ENCODE measurements around the gene ZNF343. TPM values are rescaled to one million over a fixed set of nuclear protein-coding genes. Genes with fewer than 3 reads are reported as not detected.
"Not testable (repeated sequence)": the region's sequence is repeated elsewhere in the genome, so short reads cannot be mapped to it uniquely, and the experiment has no call there.

ZNF343 gene
- polyA plus RNA-seq, 1 experiment: 8.2 TPM

- DNase-seq (ENCODE audit: low read depth): no peak
- POLR2A ChIA-PET: interaction anchor here (0.6 kb wide), 1 partner anchor 144 kb away, joined by 5 read pairs; no protein-coding TSS in a partner anchor
- no peaks in the 10 kb centered on the region for H3K27me3 ChIP-seq (ENCODE audit: control insufficient read depth, insufficient read depth, low read length)
- TF ChIP-seq CTCF (IDR thresholded peaks at IDR 0.05; ENCODE audit: insufficient read depth, low read depth, low read length): no peak
- CTCF ChIA-PET: interaction anchor here (1.0 to 3.2 kb wide), 4 partner anchors 13 to 40 kb away, joined by 3 to 13 read pairs (median 8); no protein-coding TSS in a partner anchor
- H3K36me3 ChIP-seq (ENCODE audit: control insufficient read depth, insufficient read depth, low read length): no peaks in the 10 kb centered on the region
- no peak overlapping the region; the same call in 1 of the 2 replicates for H3K4me3 ChIP-seq (ENCODE audit: low read depth, low read length)
Observed at GRCh38 chr20:2507464-2507863, 1.3 kb downstream of the ZNF343 start.

GRCh38 chr20:2506426-2506825, 2.3 kb downstream of the ZNF343 start:
- CTCF ChIA-PET; H3K27me3 ChIP-seq (ENCODE audit: control insufficient read depth, insufficient read depth, low read length); DNase-seq (ENCODE audit: low read depth); H3K36me3 ChIP-seq (ENCODE audit: control insufficient read depth, insufficient read depth, low read length); POLR2A ChIA-PET; H3K4me3 ChIP-seq (ENCODE audit: low read depth, low read length): not testable (repeated sequence)

- DNase-seq (ENCODE audit: low read depth); POLR2A ChIA-PET: not testable (repeated sequence)
- CTCF ChIA-PET: interaction anchor here (1.1 to 1.4 kb wide), 2 partner anchors 17 to 19 kb away, joined by 3 read pairs; no protein-coding TSS in a partner anchor
Observed at GRCh38 chr20:2504803-2505202, 3.9 kb downstream of the ZNF343 start.

GRCh38 chr20:2502808-2503384, 5.8 kb downstream of the ZNF343 start:
- POLR2A ChIA-PET; H3K4me3 ChIP-seq (ENCODE audit: low read depth, low read length); DNase-seq (ENCODE audit: low read depth); H3K36me3 ChIP-seq (ENCODE audit: control insufficient read depth, insufficient read depth, low read length); H3K27me3 ChIP-seq (ENCODE audit: control insufficient read depth, insufficient read depth, low read length); CTCF ChIA-PET: not testable (repeated sequence)

More at GRCh38 chr20:2504803-2505202, 3.9 kb downstream of the ZNF343 start:
- H3K27me3 ChIP-seq (ENCODE audit: control insufficient read depth, insufficient read depth, low read length); H3K4me3 ChIP-seq (ENCODE audit: low read depth, low read length); H3K36me3 ChIP-seq (ENCODE audit: control insufficient read depth, insufficient read depth, low read length): not testable (repeated sequence)

- Histone ChIP-seq H3K4me3 (ENCODE audit: low read depth, low read length) (no peak overlapping the region), H3K27me3 (ENCODE audit: control insufficient read depth, insufficient read depth, low read length) (no peaks in the 10 kb centered on the region), H3K36me3 (ENCODE audit: control insufficient read depth, insufficient read depth, low read length) (peaks cover 16% of the 10 kb centered on the region)
- no peak for DNase-seq (ENCODE audit: low read depth)
- no peak for TF ChIP-seq CTCF (IDR thresholded peaks at IDR 0.05; ENCODE audit: insufficient read depth, low read depth, low read length)
- ChIA-PET CTCF (no interaction called here), POLR2A (no interaction called here)
Observed at GRCh38 chr20:2485661-2486060, 23.1 kb downstream of the ZNF343 start.

GRCh38 chr20:2485080-2485479, 23.6 kb downstream of the ZNF343 start:
- POLR2A ChIA-PET: no interaction called here
- Histone ChIP-seq H3K36me3 (ENCODE audit: control insufficient read depth, insufficient read depth, low read length) (peaks cover 14% of the 10 kb centered on the region), H3K4me3 (ENCODE audit: low read depth, low read length) (no peak overlapping the region), H3K27me3 (ENCODE audit: control insufficient read depth, insufficient read depth, low read length) (no peaks in the 10 kb centered on the region)
- CTCF ChIA-PET: no interaction called here
- TF ChIP-seq CTCF (IDR thresholded peaks at IDR 0.05; ENCODE audit: insufficient read depth, low read depth, low read length): no peak
- DNase-seq (ENCODE audit: low read depth): no peak

- DNase-seq (ENCODE audit: low read depth): no peak
- H3K27me3 ChIP-seq (ENCODE audit: control insufficient read depth, insufficient read depth, low read length): no peaks in the 10 kb centered on the region
- ChIA-PET CTCF (no interaction called here), POLR2A (no interaction called here)
- H3K4me3 ChIP-seq (ENCODE audit: low read depth, low read length): no peak overlapping the region
- H3K36me3 ChIP-seq (ENCODE audit: control insufficient read depth, insufficient read depth, low read length): peaks cover 14% of the 10 kb centered on the region
- TF ChIP-seq CTCF (IDR thresholded peaks at IDR 0.05; ENCODE audit: insufficient read depth, low read depth, low read length): no peak
Observed at GRCh38 chr20:2483504-2483903, 25.2 kb downstream of the ZNF343 start.

All from BJ (cell line).